SKM-1 treated with dmso at 0.1 percent for 144 hours (cell line): Measurements from ENCODE around the gene SLC29A1.

ENCODE experiments used
- DNase-seq: peaks from one replicate; lab custom pipeline; 2025; ENCODE audit not compliant: unreplicated experiment; lab: John Stamatoyannopoulos, UW

Gene SLC29A1

DNA sequence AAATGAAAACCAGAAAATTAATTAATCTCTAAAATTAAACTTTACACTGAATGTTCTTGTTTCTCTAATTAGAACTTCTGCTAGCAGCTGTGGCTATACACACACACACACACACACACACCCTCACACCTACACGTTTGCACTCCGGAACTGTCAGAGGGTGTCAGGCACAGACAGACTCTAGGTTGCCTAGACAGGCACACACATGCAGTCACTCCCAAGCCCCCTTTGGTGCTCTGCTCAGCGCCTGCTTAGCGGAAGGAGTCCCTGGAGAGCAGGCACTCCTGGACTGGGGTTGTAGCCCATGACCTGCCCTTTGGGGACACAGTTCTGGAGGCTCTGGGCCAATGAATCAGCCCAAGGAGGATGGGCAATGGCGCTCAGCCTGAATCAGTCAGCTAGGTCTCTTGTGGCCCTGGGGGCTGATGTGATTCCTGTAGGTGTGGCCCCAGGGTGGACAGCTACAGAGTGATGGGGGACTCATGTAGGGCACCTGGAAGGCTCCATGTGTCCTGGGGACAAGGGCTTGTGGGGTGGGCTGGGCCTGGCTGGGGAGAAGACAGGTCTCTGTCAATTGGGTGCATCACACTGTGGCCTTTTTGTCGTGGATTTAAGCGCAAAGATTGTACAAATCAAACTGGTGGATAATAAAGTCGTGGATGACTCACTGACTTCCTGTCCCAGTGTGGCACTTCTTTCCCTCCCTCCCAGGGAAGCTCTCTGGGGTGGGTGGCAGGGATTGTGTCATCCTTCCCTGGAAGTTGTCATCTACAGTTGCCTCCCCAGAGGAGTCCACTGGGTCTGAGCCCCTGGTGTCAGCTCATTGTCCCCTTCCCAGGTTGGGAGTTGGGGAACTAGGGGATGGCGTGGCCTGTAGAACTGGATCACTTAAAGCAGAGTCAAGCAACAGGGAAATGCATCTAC lies 55.6 kb downstream of the SLC29A1 start:
- DNase-seq, result no peak
